Endothelial cell of umbilical vein (primary cell): ENCODE results near the gene CHCHD4.
"Not testable (repeated sequence)": the region's sequence is repeated elsewhere in the genome, so short reads cannot be mapped to it uniquely, and the experiment has no call there.

Experiments used
- CTCF ChIP-seq, 2 donors: IDR thresholded peaks; 1 replicate in 1 of 2; 2 replicates in 1 of 2; pipeline ENCODE4 v1.5.1; 2011; ENCODE audit warnings: low read length in 2 of 2, mild to moderate bottlenecking in 2 of 2, moderate library complexity in 2 of 2, control low read depth in 1 of 2, inconsistent platforms in 1 of 2, low read depth in 1 of 2; ENCODE audit not compliant: insufficient read depth in 1 of 2; ENCODE audit errors: extremely low read depth in 1 of 2
- EZH2 ChIP-seq: IDR thresholded peaks from 2 replicates; pipeline ENCODE4 v1.6.1; 2012; ENCODE audit warnings: borderline replicate concordance, low read depth, mild to moderate bottlenecking, moderate library complexity, low read length, inconsistent platforms; ENCODE audit not compliant: severe bottlenecking
- GATA2 ChIP-seq: IDR thresholded peaks from 2 replicates; pipeline ENCODE4 v1.7.0; 2011; ENCODE audit warnings: low read depth, mild to moderate bottlenecking, moderate library complexity, mixed read lengths, low read length; ENCODE audit not compliant: insufficient read length, insufficient read depth
- JUN ChIP-seq: IDR thresholded peaks from 2 replicates; pipeline ENCODE4 v1.6.1; 2011; ENCODE audit warnings: borderline replicate concordance, low read depth; ENCODE audit not compliant: insufficient read length, insufficient read depth
- MAX ChIP-seq: IDR thresholded peaks from 2 replicates; pipeline ENCODE4 v1.6.1; 2011; ENCODE audit not compliant: insufficient read depth, insufficient read length
- POLR2A ChIP-seq: IDR thresholded peaks from 2 replicates; pipeline ENCODE4 v1.6.1; 2012; ENCODE audit warnings: low read depth, mild to moderate bottlenecking, control low read depth, low read length
- POLR2AphosphoS5 ChIP-seq: IDR thresholded peaks from 2 replicates; pipeline ENCODE4 v1.6.1; 2012; ENCODE audit warnings: low read depth, mild to moderate bottlenecking, control low read depth, low read length, moderate library complexity; ENCODE audit not compliant: insufficient read depth

- TF ChIP-seq POLR2AphosphoS5; CTCF (IDR thresholded peaks at IDR 0.05; ENCODE audit: extremely low read depth in 1 of 2, insufficient read depth in 1 of 2, low read depth in 1 of 2, low read length in 2 of 2); POLR2A; MAX; EZH2; GATA2; JUN: not testable (repeated sequence)
Measured at GRCh38 chr3:14109821-14110220, 14.8 kb downstream of the CHCHD4 start.
